Endodermal cell (in vitro differentiated cells): ENCODE data around the gene ANKIB1. TPM values are rescaled to one million over a fixed set of nuclear protein-coding genes. Genes with fewer than 3 reads are reported as not detected.
"Not testable (repeated sequence)": the region's sequence is repeated elsewhere in the genome, so short reads cannot be mapped to it uniquely, and the experiment has no call there.

Experiments used
- DNase-seq: peaks from one replicate; pipeline ENCODE4 v3.0.0-alpha.2; 2017
- H3K27ac ChIP-seq: 2 replicates; pipeline ENCODE4 v1.5.1; 2013; ENCODE audit warnings: mild to moderate bottlenecking, low read depth, low read length, moderate library complexity
- H3K27me3 ChIP-seq: 2 replicates; pipeline ENCODE4 v1.6.1; 2013; ENCODE audit warnings: mild to moderate bottlenecking, low read length, moderate library complexity; ENCODE audit not compliant: insufficient read depth, control insufficient read depth, poor library complexity, severe bottlenecking
- H3K36me3 ChIP-seq: 2 replicates; pipeline ENCODE4 v1.7.0; 2013; ENCODE audit warnings: mild to moderate bottlenecking, low read length, moderate library complexity; ENCODE audit not compliant: control insufficient read depth, insufficient read depth
- H3K4me1 ChIP-seq: one replicate; pipeline ENCODE4 v1.7.0; 2013; ENCODE audit warnings: low read length; ENCODE audit not compliant: control insufficient read depth, insufficient read depth
- H3K4me3 ChIP-seq: 2 replicates; pipeline ENCODE4 v1.5.1; 2013; ENCODE audit warnings: mild to moderate bottlenecking, low read length, moderate library complexity
- H3K9ac ChIP-seq: 2 replicates; pipeline ENCODE4 v1.6.1; 2013; ENCODE audit warnings: mild to moderate bottlenecking, low read length, moderate library complexity; ENCODE audit not compliant: poor library complexity, severe bottlenecking; ENCODE audit errors: extremely low read depth
- H3K9me3 ChIP-seq: 2 replicates; pipeline ENCODE4 v1.6.1; 2013; ENCODE audit warnings: mild to moderate bottlenecking, low read length, moderate library complexity; ENCODE audit not compliant: control insufficient read depth
- H3K27ac Mint-ChIP-seq: 2 replicates; pipeline ENCODE4 v1.8.0; 2020; ENCODE audit warnings: mixed read lengths
- H3K27me3 Mint-ChIP-seq: 2 replicates; pipeline ENCODE4 v1.8.0; 2021; ENCODE audit warnings: mild to moderate bottlenecking, mixed read lengths; ENCODE audit not compliant: insufficient read depth
- H3K36me3 Mint-ChIP-seq: 2 replicates; pipeline ENCODE4 v1.8.0; 2020; ENCODE audit warnings: low read depth, mixed read lengths
- H3K4me1 Mint-ChIP-seq: 2 replicates; pipeline ENCODE4 v1.8.0; 2020; ENCODE audit warnings: mixed read lengths
- H3K4me3 Mint-ChIP-seq: 2 replicates; pipeline ENCODE4 v1.8.0; 2020; ENCODE audit warnings: mild to moderate bottlenecking, moderate library complexity, mixed read lengths
- H3K9me3 Mint-ChIP-seq: 2 replicates; pipeline ENCODE4 v1.8.0; 2020; ENCODE audit warnings: mild to moderate bottlenecking, mixed read lengths
- CTCF ChIP-seq: fragments of 200-600 bp; sonication (generic); conservative IDR thresholded peaks from 2 replicates; pipeline ENCODE4 v1.5.0; 2021; ENCODE audit warnings: antibody characterized with exemption, mild to moderate bottlenecking
- WGBS, 2 experiments: methylation state at CpG; one replicate each; pipeline versions ENCODE4 v1.1.5 to v1.1.7; 2013; ENCODE audit warnings: missing lambda C conversion rate in 2 of 2, mixed read lengths in 1 of 2; ENCODE audit not compliant: insufficient coverage in 1 of 2, insufficient read length in 1 of 2; 5-methylcytosine and 5-hydroxymethylcytosine counted together
- total RNA-seq, 2 donors: library from RNA; stranded (reverse); fragmentation: NEBNext Ultra II Directional in 1 of 2; extraction: Animal tissue kit (Norgen Biotek cat#: 25700) in 1 of 2; gene quantifications; 2 replicates in 1 of 2; 3 replicates in 1 of 2; pipeline ENCODE4 v1.2.1, GENCODE V29; 2021

Gene ANKIB1
- total RNA-seq, 2 donors from 2014 or later = 51.4 to 60.7 TPM

GRCh38 chr7:92253251-92253650 lies 7.5 kb downstream of the ANKIB1 start:
- Histone ChIP-seq H3K36me3 (peaks cover 4% of the 10 kb centered on the region), H3K27ac (no peak overlapping the region), H3K27me3 (no peaks in the 10 kb centered on the region), H3K9ac (no peak overlapping the region), H3K9me3 (peaks cover 5% of the 10 kb centered on the region), H3K4me3 (no peak overlapping the region), H3K4me1 (no peaks in the 10 kb centered on the region)
- no peak for TF ChIP-seq CTCF
- H3K27me3 Mint-ChIP-seq = no peaks in the 10 kb centered on the region
- no peak overlapping the region for H3K4me3 Mint-ChIP-seq
- no peak overlapping the region for H3K27ac Mint-ChIP-seq
- peaks cover under 1% of the 10 kb centered on the region for H3K4me1 Mint-ChIP-seq
- H3K9me3 Mint-ChIP-seq = peaks cover 9% of the 10 kb centered on the region
- peaks cover 17% of the 10 kb centered on the region for H3K36me3 Mint-ChIP-seq
- no peak for DNase-seq
- WGBS, 2 experiments = 97 to 100% methylated on average over 1 of the region's 1 CpG

GRCh38 chr7:92254800-92255199 lies 9.0 kb downstream of the ANKIB1 start:
- not testable (repeated sequence) for H3K4me3 Mint-ChIP-seq, H3K27ac ChIP-seq, H3K9me3 ChIP-seq, H3K4me1 ChIP-seq, H3K27ac Mint-ChIP-seq, H3K9ac ChIP-seq, H3K27me3 Mint-ChIP-seq, DNase-seq, H3K4me1 Mint-ChIP-seq, H3K27me3 ChIP-seq, H3K9me3 Mint-ChIP-seq, H3K4me3 ChIP-seq, H3K36me3 ChIP-seq
- WGBS, 2 experiments = 95% methylated on average over 1 of the region's 1 CpG; no CpG with 5 or more reads in 1 of the 2 experiments
- H3K36me3 Mint-ChIP-seq = peaks cover 17% of the 10 kb centered on the region

GRCh38 chr7:92255308-92255707 lies 9.5 kb downstream of the ANKIB1 start:
- Mint-ChIP-seq H3K4me1 (no peaks in the 10 kb centered on the region), H3K9me3 (peaks cover 9% of the 10 kb centered on the region), H3K27me3 (no peaks in the 10 kb centered on the region), H3K36me3 (peaks cover 20% of the 10 kb centered on the region), H3K4me3 (no peak overlapping the region), H3K27ac (no peak overlapping the region)
- DNase-seq = no peak
- H3K9me3 ChIP-seq = peaks cover 5% of the 10 kb centered on the region
- no peak for TF ChIP-seq CTCF
- no peak overlapping the region for H3K9ac ChIP-seq
- H3K4me3 ChIP-seq = no peak overlapping the region
- H3K36me3 ChIP-seq = peaks cover 4% of the 10 kb centered on the region
- no peaks in the 10 kb centered on the region for H3K27me3 ChIP-seq
- WGBS, 2 experiments = 80 to 96% methylated on average over 3 to 4 of the region's 4 CpGs
- no peak overlapping the region for H3K27ac ChIP-seq
- no peaks in the 10 kb centered on the region for H3K4me1 ChIP-seq

- TF ChIP-seq CTCF = no peak
- Mint-ChIP-seq H3K36me3 (peaks cover 19% of the 10 kb centered on the region), H3K27ac (no peak overlapping the region), H3K4me1 (no peaks in the 10 kb centered on the region), H3K4me3 (no peak overlapping the region), H3K9me3 (peaks cover 7% of the 10 kb centered on the region), H3K27me3 (no peaks in the 10 kb centered on the region)
- DNase-seq = no peak
- peaks cover under 1% of the 10 kb centered on the region for H3K9me3 ChIP-seq
- no peak overlapping the region for H3K4me3 ChIP-seq
- no peaks in the 10 kb centered on the region for H3K4me1 ChIP-seq
- H3K27ac ChIP-seq = no peak overlapping the region
- H3K36me3 ChIP-seq = no peaks in the 10 kb centered on the region
- no peaks in the 10 kb centered on the region for H3K27me3 ChIP-seq
- H3K9ac ChIP-seq = no peak overlapping the region
- WGBS, 2 experiments = 91 to 96% methylated on average over 2 to 4 of the region's 4 CpGs
Observed at GRCh38 chr7:92259062-92259461, 13.3 kb downstream of the ANKIB1 start.
